Measurements from ENCODE around the gene RASA3. TPM values are rescaled to one million over a fixed set of nuclear protein-coding genes. Genes with fewer than 3 reads are reported as not detected.

The RASA3 gene
- total RNA-seq, 2 experiments from 2014 or later, result 3.6 to 17.9 TPM

DNA sequence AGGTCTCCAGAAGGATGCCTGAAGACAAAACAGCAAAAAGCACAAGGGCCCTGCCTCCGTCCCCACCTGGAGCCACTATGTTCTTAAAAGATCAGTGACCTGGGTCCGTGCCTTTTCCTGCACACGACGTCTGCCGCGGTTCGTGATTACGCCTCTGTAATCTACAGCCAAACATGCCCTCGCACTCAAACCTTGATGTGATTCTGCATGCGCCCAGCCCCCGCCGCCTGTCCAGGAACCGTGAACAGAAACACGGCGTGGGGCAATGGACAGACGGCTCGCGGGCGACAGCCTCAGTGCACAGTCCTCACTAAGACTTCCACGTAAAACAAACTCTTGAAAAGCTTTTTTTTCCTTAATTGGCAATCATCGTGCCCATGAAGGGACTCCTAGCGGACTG lies 174.1 kb downstream of the RASA3 start:
- TF ChIP-seq EZH2phosphoT487 (IDR thresholded peaks at IDR 0.05; ENCODE audit: borderline replicate concordance, low read depth, low read length), result no peak
- TF ChIP-seq, protein P1, sequence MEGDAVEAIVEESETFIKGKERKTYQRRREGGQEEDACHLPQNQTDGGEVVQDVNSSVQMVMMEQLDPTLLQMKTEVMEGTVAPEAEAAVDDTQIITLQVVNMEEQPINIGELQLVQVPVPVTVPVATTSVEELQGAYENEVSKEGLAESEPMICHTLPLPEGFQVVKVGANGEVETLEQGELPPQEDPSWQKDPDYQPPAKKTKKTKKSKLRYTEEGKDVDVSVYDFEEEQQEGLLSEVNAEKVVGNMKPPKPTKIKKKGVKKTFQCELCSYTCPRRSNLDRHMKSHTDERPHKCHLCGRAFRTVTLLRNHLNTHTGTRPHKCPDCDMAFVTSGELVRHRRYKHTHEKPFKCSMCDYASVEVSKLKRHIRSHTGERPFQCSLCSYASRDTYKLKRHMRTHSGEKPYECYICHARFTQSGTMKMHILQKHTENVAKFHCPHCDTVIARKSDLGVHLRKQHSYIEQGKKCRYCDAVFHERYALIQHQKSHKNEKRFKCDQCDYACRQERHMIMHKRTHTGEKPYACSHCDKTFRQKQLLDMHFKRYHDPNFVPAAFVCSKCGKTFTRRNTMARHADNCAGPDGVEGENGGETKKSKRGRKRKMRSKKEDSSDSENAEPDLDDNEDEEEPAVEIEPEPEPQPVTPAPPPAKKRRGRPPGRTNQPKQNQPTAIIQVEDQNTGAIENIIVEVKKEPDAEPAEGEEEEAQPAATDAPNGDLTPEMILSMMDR (conservative IDR thresholded peaks at IDR 0.05; ENCODE audit: low read length), result no peak
- POLR2A ChIA-PET, result no interaction called here
- CTCF ChIA-PET (ENCODE audit: unreplicated experiment), result no interaction called here

DNA sequence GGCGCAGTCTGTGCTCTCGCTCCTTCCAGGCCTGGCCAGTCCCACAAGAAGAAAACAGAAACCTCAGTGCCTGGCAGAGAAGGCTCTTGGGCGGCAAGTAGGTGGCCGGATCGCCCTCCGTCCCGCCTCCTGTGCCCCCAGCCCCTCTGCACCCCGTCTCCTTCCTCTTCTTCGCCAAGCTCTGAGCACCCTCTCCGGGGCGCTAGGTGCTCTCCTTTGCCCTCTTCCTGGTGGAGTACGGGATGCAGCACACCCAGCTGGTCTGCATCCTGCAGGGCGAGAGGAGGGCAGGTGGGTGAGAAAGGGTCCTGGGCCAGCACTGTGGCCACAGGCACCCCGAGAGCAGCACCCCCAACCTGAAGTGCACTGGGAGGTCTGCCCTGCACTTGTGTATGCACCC lies 175.9 kb downstream of the RASA3 start:
- Histone ChIP-seq H3K9me2 (ENCODE audit: insufficient read depth, low read length) (no peaks in the 10 kb centered on the region), H3K36me3 (ENCODE audit: insufficient read depth, low read length) (no peaks in the 10 kb centered on the region), H2AFZ (ENCODE audit: low read length) (no peak overlapping the region), H4K20me1 (ENCODE audit: insufficient read depth, low read length) (no peaks in the 10 kb centered on the region), H3K4me2 (ENCODE audit: low read length) (no peak overlapping the region), H3K27ac (ENCODE audit: low read depth, low read length, poor library complexity, severe bottlenecking) (no peak overlapping the region), H3K9me3 (ENCODE audit: low read length) (0 out of 2 replicates have a peak, but pooled peaks cover 5% of the 10 kb centered on the region), H3K79me2 (ENCODE audit: insufficient read depth, low read depth, low read length) (no peaks in the 10 kb centered on the region), H3K4me1 (ENCODE audit: insufficient read depth, low read length, poor library complexity, severe bottlenecking) (no peaks in the 10 kb centered on the region), H3K4me3 (ENCODE audit: low read depth, low read length, poor library complexity, severe bottlenecking) (no peak overlapping the region)
- intact Hi-C loops (cut with micrococcal nuclease; ENCODE audit: unreplicated experiment), result no loop called here
- DNase-seq (ENCODE audit: low spot score), result no peak
- TF ChIP-seq, protein P1 (conservative IDR thresholded peaks at IDR 0.05; ENCODE audit: low read length), result no peak
- no peak for TF ChIP-seq EZH2phosphoT487 (IDR thresholded peaks at IDR 0.05; ENCODE audit: borderline replicate concordance, low read depth, low read length)
- ChIA-PET CTCF (ENCODE audit: unreplicated experiment) (no interaction called here), POLR2A (no interaction called here)
- no TSS peak for BruUV-seq (replicated peaks)

More for the DNA sequence above, 174.1 kb downstream of the RASA3 start:
- no TSS peak for BruUV-seq (replicated peaks)
- H3K4me2 ChIP-seq (ENCODE audit: low read length), result no peak overlapping the region
- H3K36me3 ChIP-seq (ENCODE audit: insufficient read depth, low read length), result no peaks in the 10 kb centered on the region
- no peaks in the 10 kb centered on the region for H4K20me1 ChIP-seq (ENCODE audit: insufficient read depth, low read length)
- no peaks in the 10 kb centered on the region for H3K9me2 ChIP-seq (ENCODE audit: insufficient read depth, low read length)
- H3K27ac ChIP-seq (ENCODE audit: low read depth, low read length, poor library complexity, severe bottlenecking), result no peak overlapping the region
- no peak overlapping the region for H3K4me3 ChIP-seq (ENCODE audit: low read depth, low read length, poor library complexity, severe bottlenecking)
- no peak for DNase-seq (ENCODE audit: low spot score)
- H3K4me1 ChIP-seq (ENCODE audit: insufficient read depth, low read length, poor library complexity, severe bottlenecking), result no peaks in the 10 kb centered on the region
- H2AFZ ChIP-seq (ENCODE audit: low read length), result no peak overlapping the region
- H3K79me2 ChIP-seq (ENCODE audit: insufficient read depth, low read depth, low read length), result no peaks in the 10 kb centered on the region
- intact Hi-C loops (cut with micrococcal nuclease; ENCODE audit: unreplicated experiment), result no loop called here
- H3K9me3 ChIP-seq (ENCODE audit: low read length), result 0 out of 2 replicates have a peak, but pooled peaks cover 5% of the 10 kb centered on the region

DNA sequence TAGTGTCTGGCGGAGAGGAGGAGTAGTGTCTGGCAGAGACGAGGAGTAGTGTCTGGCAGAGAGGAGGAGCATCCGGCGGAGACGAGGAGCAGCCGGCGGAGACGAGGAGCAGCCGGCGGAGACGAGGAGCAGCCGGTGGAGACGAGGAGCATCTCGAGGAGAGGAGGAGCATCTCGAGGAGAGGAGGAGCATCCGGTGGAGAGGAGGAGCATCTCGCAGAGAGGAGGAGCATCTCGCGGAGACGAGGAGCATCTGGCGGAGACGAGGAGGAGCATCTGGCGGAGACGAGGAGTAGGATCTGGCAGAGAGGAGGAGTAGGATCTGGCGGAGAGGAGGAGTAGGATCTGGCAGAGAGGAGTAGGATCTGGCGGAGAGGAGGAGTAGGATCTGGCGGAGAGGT lies 176.7 kb downstream of the RASA3 start:
- intact Hi-C loops (cut with micrococcal nuclease; ENCODE audit: unreplicated experiment), result no loop called here
- no peak for DNase-seq (ENCODE audit: low spot score)
- no peak overlapping the region for H3K4me2 ChIP-seq (ENCODE audit: low read length)
- no peaks in the 10 kb centered on the region for H3K79me2 ChIP-seq (ENCODE audit: insufficient read depth, low read depth, low read length)
- ChIA-PET POLR2A (no interaction called here), CTCF (ENCODE audit: unreplicated experiment) (no interaction called here)
- H3K4me3 ChIP-seq (ENCODE audit: low read depth, low read length, poor library complexity, severe bottlenecking), result no peak overlapping the region
- no peak overlapping the region for H2AFZ ChIP-seq (ENCODE audit: low read length)
- H3K9me3 ChIP-seq (ENCODE audit: low read length), result 0 out of 2 replicates have a peak, but pooled peaks cover 5% of the 10 kb centered on the region
- no TSS peak for BruUV-seq (replicated peaks)
- no peaks in the 10 kb centered on the region for H3K36me3 ChIP-seq (ENCODE audit: insufficient read depth, low read length)
- no peaks in the 10 kb centered on the region for H3K9me2 ChIP-seq (ENCODE audit: insufficient read depth, low read length)
- H3K4me1 ChIP-seq (ENCODE audit: insufficient read depth, low read length, poor library complexity, severe bottlenecking), result no peaks in the 10 kb centered on the region
- TF ChIP-seq, protein P1 (conservative IDR thresholded peaks at IDR 0.05; ENCODE audit: low read length), result no peak
- no peak for TF ChIP-seq EZH2phosphoT487 (IDR thresholded peaks at IDR 0.05; ENCODE audit: borderline replicate concordance, low read depth, low read length)
- no peaks in the 10 kb centered on the region for H4K20me1 ChIP-seq (ENCODE audit: insufficient read depth, low read length)
- H3K27ac ChIP-seq (ENCODE audit: low read depth, low read length, poor library complexity, severe bottlenecking), result no peak overlapping the region
